K562 (cell line): ENCODE data around the gene DHRS13. TPM values are rescaled to one million over a fixed set of nuclear protein-coding genes. Genes with fewer than 3 reads are reported as not detected.
A peak's percentile ranks its signal among the peaks of the same experiment; 100 is the strongest.

Experiments used
- CEBPB ChIP-seq: fragments of 450-650 bp; IDR thresholded peaks from 2 replicates; pipeline ENCODE4 v1.6.1; 2016; ENCODE audit warnings: missing genetic modification characterization, missing compliant biosample characterization
- E2F3 ChIP-seq: fragments of 250-450 bp; sonication (Bioruptor Pico); IDR thresholded peaks from 2 replicates; pipeline ENCODE4 v1.4.0; 2020; ENCODE audit warnings: mild to moderate bottlenecking
- ELK1 ChIP-seq: sonication (generic); formaldehyde crosslinking; IDR thresholded peaks from 2 replicates; pipeline ENCODE4 v1.8.1; 2022; ENCODE audit warnings: missing genetic modification reagents
- FOXP1 ChIP-seq: sonication (generic); formaldehyde crosslinking; IDR thresholded peaks from 2 replicates; pipeline ENCODE4 v1.8.0; 2022; ENCODE audit warnings: mild to moderate bottlenecking, missing genetic modification reagents
- GATAD2A ChIP-seq: fragments of 450-650 bp; IDR thresholded peaks from 2 replicates; pipeline ENCODE4 v1.6.1; 2017
- MED1 ChIP-seq: sonication (generic); formaldehyde crosslinking; IDR thresholded peaks from 2 replicates; pipeline ENCODE4 v1.8.1; 2023; ENCODE audit warnings: missing genetic modification reagents, borderline replicate concordance
- PCBP1 ChIP-seq: fragments of 200-400 bp; formaldehyde crosslinking; IDR thresholded peaks from 2 replicates; pipeline ENCODE4 v1.6.1; 2018; ENCODE audit warnings: mild to moderate bottlenecking, low read depth, low read length; ENCODE audit not compliant: poor library complexity, severe bottlenecking
- RCOR1 ChIP-seq, 2 experiments: IDR thresholded peaks; 2 replicates each; pipeline ENCODE4 v1.6.1; 2012; ENCODE audit warnings: low read depth in 2 of 2, low read length in 2 of 2, borderline replicate concordance in 1 of 2, improper control_type of control experiment in 1 of 2
- SAP30 ChIP-seq: fragments of 200-600 bp; sonication (generic); IDR thresholded peaks from 2 replicates; pipeline ENCODE4 v1.6.1; 2012; ENCODE audit warnings: borderline replicate concordance, low read depth, mild to moderate bottlenecking, moderate library complexity, low read length, control low read depth, inconsistent platforms; ENCODE audit not compliant: insufficient read depth, poor library complexity, severe bottlenecking
- SOX6 ChIP-seq: fragments of 450-650 bp; IDR thresholded peaks from 2 replicates; pipeline ENCODE4 v1.6.1; 2014; ENCODE audit warnings: mild to moderate bottlenecking
- STAT6 ChIP-seq: sonication (generic); formaldehyde crosslinking; IDR thresholded peaks from 2 replicates; pipeline ENCODE4 v1.8.1; 2023; ENCODE audit warnings: mild to moderate bottlenecking, missing genetic modification reagents
- TAL1 ChIP-seq: fragments of 450-650 bp; IDR thresholded peaks from 2 replicates; pipeline ENCODE4 v1.6.1; 2016; ENCODE audit warnings: mild to moderate bottlenecking
- ZBTB34 ChIP-seq: fragments of 250-450 bp; sonication (Bioruptor Pico); IDR thresholded peaks from 2 replicates; pipeline ENCODE4 v1.8.0; 2021; ENCODE audit warnings: mild to moderate bottlenecking, moderate library complexity
- ZEB2 ChIP-seq: fragments of 450-650 bp; IDR thresholded peaks from 2 replicates; pipeline ENCODE4 v1.6.1; 2016
- ZNF140 ChIP-seq: fragments of 250-450 bp; sonication (Bioruptor Pico); IDR thresholded peaks from 2 replicates; pipeline ENCODE4 v1.8.0; 2021; ENCODE audit warnings: moderate library complexity, mild to moderate bottlenecking, inconsistent platforms
- ZNF398 ChIP-seq: fragments of 250-450 bp; sonication (Bioruptor Pico); IDR thresholded peaks from 2 replicates; pipeline ENCODE4 v1.8.0; 2021; ENCODE audit warnings: moderate library complexity, mild to moderate bottlenecking, inconsistent platforms
- polyA plus RNA-seq, 8 experiments: library from polyadenylated mRNA; depleted of rRNA in 4 of 8; stranded (reverse) in 5 of 8; unstranded in 3 of 8; fragments of >200 nt; fragmentation: Nextera tagmentation in 2 of 8; fragmentation: Illumina TruSeq in 1 of 8; extraction: Ambion mirVana in 2 of 8; extraction: Trizol in 1 of 8; gene quantifications; 2 replicates each; pipeline versions ENCODE4 v1.2.1 to v1.2.3, GENCODE V29; 2011 to 2014; ENCODE audit warnings: inconsistent platforms in 1 of 8, missing spikeins in 1 of 8
- total RNA-seq, 7 experiments: library from RNA; depleted of rRNA in 6 of 7; stranded (reverse); fragments of >200 nt in 6 of 7; fragmentation: Illumina TruSeq in 2 of 7; extraction: Trizol in 2 of 7; gene quantifications; 2 replicates each; pipeline versions ENCODE4 v1.2.1 to v1.2.3, GENCODE V29; 2011 to 2021; ENCODE audit warnings: low replicate concordance in 1 of 7
- TF ChIP-seq, protein P1 (sequence below): fragments of 450-650 bp; IDR thresholded peaks from 2 replicates; pipeline ENCODE4 v1.7.1; 2018; ENCODE audit warnings: mild to moderate bottlenecking, low read depth; ENCODE audit not compliant: partially characterized antibody

Gene DHRS13
- total and polyA plus RNA-seq, 9 of the 15 experiments (the other 6 are each of a cell fraction or from before 2014, with no cell fraction given), result 0.32 to 52.3 (median 34.3) TPM; not detected in 1

DNA sequence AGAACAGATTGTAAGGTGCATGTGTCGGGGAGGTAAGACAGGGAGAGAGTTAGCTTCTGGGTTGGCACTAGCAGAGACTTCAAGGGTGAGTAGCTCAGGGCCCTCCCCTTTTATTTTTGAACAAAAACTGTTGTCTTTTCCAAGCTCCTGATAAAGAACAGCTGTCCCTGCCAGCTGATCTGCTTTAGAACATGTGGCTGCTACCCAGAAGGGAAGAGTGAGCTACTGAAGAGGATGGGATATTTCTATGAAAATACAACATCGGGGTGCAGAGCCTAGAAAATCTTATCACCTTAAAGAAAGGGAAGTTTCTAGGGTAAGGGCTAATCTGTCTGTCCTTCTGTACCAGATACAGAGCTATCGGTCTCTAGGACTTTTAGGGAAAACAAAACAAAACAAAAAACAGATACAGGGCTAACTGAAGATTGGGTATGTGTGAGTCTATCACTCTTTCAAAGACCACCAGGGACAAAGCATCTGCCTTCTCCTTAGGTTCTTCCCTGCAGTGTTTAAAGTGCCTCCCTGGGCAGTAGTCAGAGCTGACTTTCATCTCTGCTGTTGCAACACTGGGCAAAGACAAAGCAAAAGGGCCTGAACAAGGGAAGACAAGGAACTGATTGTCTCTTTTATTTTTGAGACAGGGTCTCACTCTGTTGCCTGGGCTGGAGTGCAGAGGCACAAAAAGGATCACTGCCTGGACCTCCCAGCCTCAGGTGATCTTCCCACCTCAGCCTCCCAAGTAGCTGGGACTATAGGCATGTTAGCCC is 5.0 kb upstream of the DHRS13 start (continued):
- no peak for TF ChIP-seq STAT6 (CRISPR knock-in tag)
- TF ChIP-seq ZNF140 (CRISPR knock-in tag), result no peak
- no peak for TF ChIP-seq ZBTB34
- TF ChIP-seq MED1 (CRISPR knock-in tag), result no peak
- peak; percentile 66 for TF ChIP-seq CEBPB
- TF ChIP-seq GATAD2A, result no peak
- TF ChIP-seq, protein P1, sequence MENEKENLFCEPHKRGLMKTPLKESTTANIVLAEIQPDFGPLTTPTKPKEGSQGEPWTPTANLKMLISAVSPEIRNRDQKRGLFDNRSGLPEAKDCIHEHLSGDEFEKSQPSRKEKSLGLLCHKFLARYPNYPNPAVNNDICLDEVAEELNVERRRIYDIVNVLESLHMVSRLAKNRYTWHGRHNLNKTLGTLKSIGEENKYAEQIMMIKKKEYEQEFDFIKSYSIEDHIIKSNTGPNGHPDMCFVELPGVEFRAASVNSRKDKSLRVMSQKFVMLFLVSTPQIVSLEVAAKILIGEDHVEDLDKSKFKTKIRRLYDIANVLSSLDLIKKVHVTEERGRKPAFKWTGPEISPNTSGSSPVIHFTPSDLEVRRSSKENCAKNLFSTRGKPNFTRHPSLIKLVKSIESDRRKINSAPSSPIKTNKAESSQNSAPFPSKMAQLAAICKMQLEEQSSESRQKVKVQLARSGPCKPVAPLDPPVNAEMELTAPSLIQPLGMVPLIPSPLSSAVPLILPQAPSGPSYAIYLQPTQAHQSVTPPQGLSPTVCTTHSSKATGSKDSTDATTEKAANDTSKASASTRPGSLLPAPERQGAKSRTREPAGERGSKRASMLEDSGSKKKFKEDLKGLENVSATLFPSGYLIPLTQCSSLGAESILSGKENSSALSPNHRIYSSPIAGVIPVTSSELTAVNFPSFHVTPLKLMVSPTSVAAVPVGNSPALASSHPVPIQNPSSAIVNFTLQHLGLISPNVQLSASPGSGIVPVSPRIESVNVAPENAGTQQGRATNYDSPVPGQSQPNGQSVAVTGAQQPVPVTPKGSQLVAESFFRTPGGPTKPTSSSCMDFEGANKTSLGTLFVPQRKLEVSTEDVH, result no peak
- no peak for TF ChIP-seq ZEB2
- no peak for TF ChIP-seq ZNF398 (CRISPR knock-in tag)
- no peak for TF ChIP-seq E2F3 (CRISPR knock-in tag)
- TF ChIP-seq PCBP1, result no peak
- 0 out of 4 replicates have a peak, but pooled peaks of 1 of the 2 experiments have one; percentile 6 for TF ChIP-seq RCOR1 (IDR thresholded peaks at IDR 0.05; ENCODE audit: borderline replicate concordance in 1 of 2, low read depth in 2 of 2, low read length in 2 of 2)
- peak; percentile 29 for TF ChIP-seq SAP30
- TF ChIP-seq SOX6, result peak; percentile 55
- TF ChIP-seq TAL1, result peak; percentile 38
- no peak for TF ChIP-seq ELK1
- no peak for TF ChIP-seq FOXP1 (CRISPR knock-in tag)
